B cell (primary cell): Measurements from ENCODE around the gene MOK.

ENCODE experiments used
- EZH2 ChIP-seq: IDR thresholded peaks from 2 replicates; pipeline ENCODE4 v1.6.1; 2012; ENCODE audit warnings: borderline replicate concordance, low read depth, mild to moderate bottlenecking, moderate library complexity, low read length; ENCODE audit not compliant: insufficient read depth, poor library complexity, severe bottlenecking
- TF ChIP-seq, protein P1 (sequence below): fragments of 200-600 bp; IDR thresholded peaks from one replicate; pipeline ENCODE4 v1.8.0; 2022; ENCODE audit warnings: antibody characterized with exemption, mild to moderate bottlenecking

GRCh38 chr14:102344084-102344483 is 39.1 kb upstream of the MOK start:
- TF ChIP-seq, protein P1, sequence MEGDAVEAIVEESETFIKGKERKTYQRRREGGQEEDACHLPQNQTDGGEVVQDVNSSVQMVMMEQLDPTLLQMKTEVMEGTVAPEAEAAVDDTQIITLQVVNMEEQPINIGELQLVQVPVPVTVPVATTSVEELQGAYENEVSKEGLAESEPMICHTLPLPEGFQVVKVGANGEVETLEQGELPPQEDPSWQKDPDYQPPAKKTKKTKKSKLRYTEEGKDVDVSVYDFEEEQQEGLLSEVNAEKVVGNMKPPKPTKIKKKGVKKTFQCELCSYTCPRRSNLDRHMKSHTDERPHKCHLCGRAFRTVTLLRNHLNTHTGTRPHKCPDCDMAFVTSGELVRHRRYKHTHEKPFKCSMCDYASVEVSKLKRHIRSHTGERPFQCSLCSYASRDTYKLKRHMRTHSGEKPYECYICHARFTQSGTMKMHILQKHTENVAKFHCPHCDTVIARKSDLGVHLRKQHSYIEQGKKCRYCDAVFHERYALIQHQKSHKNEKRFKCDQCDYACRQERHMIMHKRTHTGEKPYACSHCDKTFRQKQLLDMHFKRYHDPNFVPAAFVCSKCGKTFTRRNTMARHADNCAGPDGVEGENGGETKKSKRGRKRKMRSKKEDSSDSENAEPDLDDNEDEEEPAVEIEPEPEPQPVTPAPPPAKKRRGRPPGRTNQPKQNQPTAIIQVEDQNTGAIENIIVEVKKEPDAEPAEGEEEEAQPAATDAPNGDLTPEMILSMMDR, result no peak
- TF ChIP-seq EZH2, result no peak
